Measurements from ENCODE around the gene SMAD9.

DNA sequence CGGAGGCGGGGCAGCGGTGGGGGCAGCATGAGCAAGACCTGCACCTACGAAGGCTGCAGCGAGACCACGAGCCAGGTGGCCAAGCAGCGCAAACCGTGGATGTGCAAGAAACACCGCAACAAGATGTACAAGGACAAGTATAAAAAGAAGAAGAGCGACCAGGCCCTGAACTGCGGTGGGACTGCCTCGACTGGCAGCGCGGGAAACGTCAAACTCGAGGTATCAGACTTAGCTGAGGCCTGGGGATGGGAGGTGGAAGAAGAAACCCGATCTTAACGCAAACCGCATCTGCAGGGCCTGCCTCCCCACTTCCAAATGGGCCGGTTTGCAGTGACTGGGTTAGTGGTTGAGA is 100.3 kb downstream of the SMAD9 start:
- TF ChIP-seq, protein P1, sequence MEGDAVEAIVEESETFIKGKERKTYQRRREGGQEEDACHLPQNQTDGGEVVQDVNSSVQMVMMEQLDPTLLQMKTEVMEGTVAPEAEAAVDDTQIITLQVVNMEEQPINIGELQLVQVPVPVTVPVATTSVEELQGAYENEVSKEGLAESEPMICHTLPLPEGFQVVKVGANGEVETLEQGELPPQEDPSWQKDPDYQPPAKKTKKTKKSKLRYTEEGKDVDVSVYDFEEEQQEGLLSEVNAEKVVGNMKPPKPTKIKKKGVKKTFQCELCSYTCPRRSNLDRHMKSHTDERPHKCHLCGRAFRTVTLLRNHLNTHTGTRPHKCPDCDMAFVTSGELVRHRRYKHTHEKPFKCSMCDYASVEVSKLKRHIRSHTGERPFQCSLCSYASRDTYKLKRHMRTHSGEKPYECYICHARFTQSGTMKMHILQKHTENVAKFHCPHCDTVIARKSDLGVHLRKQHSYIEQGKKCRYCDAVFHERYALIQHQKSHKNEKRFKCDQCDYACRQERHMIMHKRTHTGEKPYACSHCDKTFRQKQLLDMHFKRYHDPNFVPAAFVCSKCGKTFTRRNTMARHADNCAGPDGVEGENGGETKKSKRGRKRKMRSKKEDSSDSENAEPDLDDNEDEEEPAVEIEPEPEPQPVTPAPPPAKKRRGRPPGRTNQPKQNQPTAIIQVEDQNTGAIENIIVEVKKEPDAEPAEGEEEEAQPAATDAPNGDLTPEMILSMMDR (IDR thresholded peaks at IDR 0.05 in 8 of 11, conservative IDR thresholded peaks at IDR 0.05 in 3 of 11) = no peak
- no peak for TF ChIP-seq POLR2A (IDR thresholded peaks at IDR 0.05)
